ENCODE measurements around the gene WDR11.
A peak's percentile ranks its signal among the peaks of the same experiment; 100 is the strongest.
"Not testable (repeated sequence)": the region's sequence is repeated elsewhere in the genome, so short reads cannot be mapped to it uniquely, and the experiment has no call there.

Gene WDR11

GRCh38 chr10:120861178-120861855, 10.2 kb downstream of the WDR11 start:
- DNase-seq (ENCODE audit: low read depth), result no peak

GRCh38 chr10:120873741-120874140, 22.6 kb downstream of the WDR11 start:
- no peak for DNase-seq (ENCODE audit: low read depth)

GRCh38 chr10:120883071-120883470, 31.9 kb downstream of the WDR11 start:
- DNase-seq (ENCODE audit: low read depth), result no peak

- DNase-seq (ENCODE audit: low read depth), result no peak
Measured at GRCh38 chr10:120887482-120887881, 36.3 kb downstream of the WDR11 start.

- DNase-seq (ENCODE audit: low read depth), result no peak
Measured at GRCh38 chr10:120891365-120891764, 40.2 kb downstream of the WDR11 start.

- DNase-seq (ENCODE audit: low read depth), result no peak
Measured at GRCh38 chr10:120894556-120894955, 43.4 kb downstream of the WDR11 start.

GRCh38 chr10:120897343-120897742, 46.2 kb downstream of the WDR11 start:
- no peak for DNase-seq (ENCODE audit: low read depth)

GRCh38 chr10:120905268-120905667, 54.1 kb downstream of the WDR11 start:
- DNase-seq (ENCODE audit: low read depth), result no peak

- DNase-seq (ENCODE audit: low read depth), result no peak
Measured at GRCh38 chr10:120917521-120918250, 66.5 kb downstream of the WDR11 start.

GRCh38 chr10:120923886-120924285, 72.7 kb downstream of the WDR11 start:
- not testable (repeated sequence) for DNase-seq (ENCODE audit: low read depth)

- DNase-seq (ENCODE audit: low read depth), result no peak
Measured at GRCh38 chr10:120926611-120927010, 75.4 kb downstream of the WDR11 start.

GRCh38 chr10:120927352-120927751, 76.2 kb downstream of the WDR11 start:
- DNase-seq (ENCODE audit: low read depth), result no peak

- DNase-seq (ENCODE audit: low read depth), result no peak
Measured at GRCh38 chr10:120929166-120929565, 78.0 kb downstream of the WDR11 start.

GRCh38 chr10:120931423-120931822, 80.3 kb downstream of the WDR11 start:
- DNase-seq (ENCODE audit: low read depth), result no peak

GRCh38 chr10:120931999-120932398, 80.8 kb downstream of the WDR11 start:
- DNase-seq (ENCODE audit: low read depth), result no peak

- DNase-seq (ENCODE audit: low read depth), result no peak
Measured at GRCh38 chr10:120938822-120939221, 87.7 kb downstream of the WDR11 start.

- no peak for DNase-seq (ENCODE audit: low read depth)
Measured at GRCh38 chr10:120940299-120940900, 89.2 kb downstream of the WDR11 start.

- DNase-seq (ENCODE audit: low read depth), result no peak
Measured at GRCh38 chr10:120941501-120941900, 90.3 kb downstream of the WDR11 start.

GRCh38 chr10:120942806-120943413, 91.7 kb downstream of the WDR11 start:
- DNase-seq (ENCODE audit: low read depth), result peak; percentile 59

GRCh38 chr10:120943542-120943941, 92.4 kb downstream of the WDR11 start:
- no peak for DNase-seq (ENCODE audit: low read depth)

- no peak for DNase-seq (ENCODE audit: low read depth)
Measured at GRCh38 chr10:120944586-120945125, 93.5 kb downstream of the WDR11 start.

GRCh38 chr10:120945182-120945581, 94.0 kb downstream of the WDR11 start:
- DNase-seq (ENCODE audit: low read depth), result no peak

All from T follicular helper cell (primary cell).